Lower leg skin (tissue), 4 donors: ENCODE data around the gene CACNA1H. TPM values are rescaled to one million over a fixed set of nuclear protein-coding genes. Genes with fewer than 3 reads are reported as not detected.

Source experiments
- DNase-seq, 2 donors: peaks; one replicate each; pipeline ENCODE4 v3.0.0-alpha.2; 2019; ENCODE audit warnings: low spot score in 2 of 2
- H3K4me3 ChIP-seq: fragments of 200-600 bp; sonication (generic); 2 replicates; pipeline ENCODE4 v1.5.1; 2017; ENCODE audit warnings: mild to moderate bottlenecking, low read depth; ENCODE audit not compliant: poor library complexity, severe bottlenecking
- POLR2A ChIP-seq, 2 donors: fragments of 450-650 bp; IDR thresholded peaks; one replicate each; pipeline ENCODE4 v1.6.1; 2016 to 2017; ENCODE audit warnings: antibody characterized with exemption in 2 of 2, mild to moderate bottlenecking in 1 of 2, moderate library complexity in 1 of 2
- WGBS, 2 donors: methylation state at CpG; one replicate each; pipeline ENCODE4 v1.1.5; 2018; 5-methylcytosine and 5-hydroxymethylcytosine counted together
- intact Hi-C: fragments of 100-400 bp; cut with DNase I; formaldehyde crosslinking; loops from one replicate; pipeline ENCODE4 v1.15.0; 2023; ENCODE audit warnings: low total_unique reads
- total RNA-seq, 4 donors: library from RNA; depleted of rRNA; stranded (reverse); fragments of >200 nt; gene quantifications; one replicate each; pipeline ENCODE4 v1.1.0, GENCODE V29; 2016
- TF ChIP-seq, protein P1 (sequence below), 3 donors: fragments of 450-650 bp; IDR thresholded peaks; one replicate each; pipeline ENCODE4 v1.5.1; 2016; ENCODE audit warnings: antibody characterized with exemption in 3 of 3, mild to moderate bottlenecking in 3 of 3, moderate library complexity in 2 of 3

Gene CACNA1H
- total RNA-seq, 4 donors from 2014 or later = 29.3 to 151 (median 72.1) TPM

DNA sequence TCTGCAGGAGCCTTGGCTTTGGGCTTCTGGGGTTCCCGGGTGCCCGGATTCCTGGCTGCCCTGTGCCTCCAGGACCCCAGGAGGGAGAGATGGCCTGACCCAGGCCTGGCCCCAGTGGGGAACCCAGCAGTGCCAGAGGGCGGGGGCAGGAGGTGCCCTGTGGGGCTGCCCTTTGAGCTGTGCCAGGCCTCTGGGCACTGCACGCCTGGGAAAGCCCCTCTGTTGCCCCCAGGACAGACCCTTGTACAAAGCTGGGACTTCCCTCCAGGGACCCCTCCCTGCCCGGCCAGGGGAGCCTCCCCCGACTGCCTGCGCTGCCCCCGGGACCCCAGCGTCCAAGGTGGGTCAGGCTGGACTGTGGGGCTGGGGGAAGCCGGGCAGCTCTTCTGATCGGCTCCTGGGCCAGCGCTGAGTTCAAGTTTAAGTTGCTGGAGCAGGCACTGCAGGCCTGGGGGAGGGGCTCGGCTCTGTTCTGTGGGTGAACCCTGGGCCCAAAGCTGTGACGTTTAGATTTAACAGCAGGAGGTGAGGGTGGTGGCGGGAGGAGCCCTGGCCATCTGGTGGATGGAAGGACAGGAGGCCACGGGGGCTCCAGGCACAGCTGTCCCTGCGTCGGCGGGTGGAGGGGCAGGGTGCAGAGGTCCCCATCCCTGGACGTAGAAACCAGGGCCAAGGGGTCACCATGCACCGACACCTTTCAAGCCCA is 29.2 kb upstream of the CACNA1H start:
- no peak for DNase-seq
- no peak for TF ChIP-seq POLR2A (IDR thresholded peaks at IDR 0.05)
- TF ChIP-seq, protein P1, sequence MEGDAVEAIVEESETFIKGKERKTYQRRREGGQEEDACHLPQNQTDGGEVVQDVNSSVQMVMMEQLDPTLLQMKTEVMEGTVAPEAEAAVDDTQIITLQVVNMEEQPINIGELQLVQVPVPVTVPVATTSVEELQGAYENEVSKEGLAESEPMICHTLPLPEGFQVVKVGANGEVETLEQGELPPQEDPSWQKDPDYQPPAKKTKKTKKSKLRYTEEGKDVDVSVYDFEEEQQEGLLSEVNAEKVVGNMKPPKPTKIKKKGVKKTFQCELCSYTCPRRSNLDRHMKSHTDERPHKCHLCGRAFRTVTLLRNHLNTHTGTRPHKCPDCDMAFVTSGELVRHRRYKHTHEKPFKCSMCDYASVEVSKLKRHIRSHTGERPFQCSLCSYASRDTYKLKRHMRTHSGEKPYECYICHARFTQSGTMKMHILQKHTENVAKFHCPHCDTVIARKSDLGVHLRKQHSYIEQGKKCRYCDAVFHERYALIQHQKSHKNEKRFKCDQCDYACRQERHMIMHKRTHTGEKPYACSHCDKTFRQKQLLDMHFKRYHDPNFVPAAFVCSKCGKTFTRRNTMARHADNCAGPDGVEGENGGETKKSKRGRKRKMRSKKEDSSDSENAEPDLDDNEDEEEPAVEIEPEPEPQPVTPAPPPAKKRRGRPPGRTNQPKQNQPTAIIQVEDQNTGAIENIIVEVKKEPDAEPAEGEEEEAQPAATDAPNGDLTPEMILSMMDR (IDR thresholded peaks at IDR 0.05) = no peak
- no peak overlapping the region for H3K4me3 ChIP-seq
- 65 to 69% methylated on average over 19 to 21 of the region's 21 CpGs for WGBS, 2 donors
- intact Hi-C loops = no loop called here

DNA sequence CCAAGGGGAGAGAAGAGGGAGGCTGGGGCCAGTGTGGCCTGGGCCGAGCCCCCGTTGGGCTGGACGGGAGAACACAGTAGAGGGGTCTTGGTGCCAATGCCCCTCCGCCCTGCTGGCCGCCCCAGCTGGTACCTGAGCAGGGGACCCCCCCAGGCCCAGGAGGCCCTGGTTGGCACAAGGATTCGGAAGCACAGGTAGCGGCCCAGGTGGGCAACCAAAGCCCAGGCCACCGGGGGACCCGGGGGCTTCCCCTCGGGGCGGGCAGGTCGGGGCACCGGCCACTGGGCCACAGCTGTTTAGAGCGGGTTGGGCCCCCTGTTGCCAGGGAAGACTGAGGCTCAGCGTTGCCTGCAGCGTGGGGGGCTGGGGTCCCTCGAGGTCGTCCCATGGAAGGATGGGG is 28.6 kb upstream of the CACNA1H start:
- WGBS, 2 donors = 80 to 85% methylated on average over 11 to 14 of the region's 18 CpGs
- intact Hi-C loops = no loop called here
- no peak overlapping the region for H3K4me3 ChIP-seq
- no peak for TF ChIP-seq POLR2A (IDR thresholded peaks at IDR 0.05)
- TF ChIP-seq, protein P1 (IDR thresholded peaks at IDR 0.05) = no peak
- DNase-seq = no peak

DNA sequence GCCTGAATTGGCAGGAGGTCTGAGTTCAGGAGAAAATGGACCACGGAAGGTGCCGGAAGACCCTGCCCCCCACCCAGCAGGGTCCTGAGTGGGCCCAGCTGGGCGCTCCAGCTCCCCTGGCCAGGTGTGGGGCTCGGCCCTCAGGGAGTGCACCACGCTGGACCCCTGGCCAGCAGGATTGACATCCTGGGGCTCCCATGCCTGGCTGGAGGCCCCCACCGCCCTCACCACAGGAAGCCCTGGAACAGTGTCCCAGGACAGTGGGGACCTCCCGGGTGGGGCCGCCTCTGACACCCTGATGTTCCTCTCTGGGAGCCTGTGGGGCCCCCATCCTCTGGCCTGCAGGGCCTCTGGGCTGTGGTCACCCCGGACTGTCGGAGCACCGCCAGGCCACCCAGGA is 28.1 kb upstream of the CACNA1H start:
- TF ChIP-seq POLR2A (IDR thresholded peaks at IDR 0.05) = no peak
- TF ChIP-seq, protein P1 (IDR thresholded peaks at IDR 0.05) = no peak
- intact Hi-C loops = no loop called here
- DNase-seq = no peak
- no peak overlapping the region for H3K4me3 ChIP-seq
- WGBS, 2 donors = 90 to 94% methylated on average over 5 to 8 of the region's 11 CpGs

DNA sequence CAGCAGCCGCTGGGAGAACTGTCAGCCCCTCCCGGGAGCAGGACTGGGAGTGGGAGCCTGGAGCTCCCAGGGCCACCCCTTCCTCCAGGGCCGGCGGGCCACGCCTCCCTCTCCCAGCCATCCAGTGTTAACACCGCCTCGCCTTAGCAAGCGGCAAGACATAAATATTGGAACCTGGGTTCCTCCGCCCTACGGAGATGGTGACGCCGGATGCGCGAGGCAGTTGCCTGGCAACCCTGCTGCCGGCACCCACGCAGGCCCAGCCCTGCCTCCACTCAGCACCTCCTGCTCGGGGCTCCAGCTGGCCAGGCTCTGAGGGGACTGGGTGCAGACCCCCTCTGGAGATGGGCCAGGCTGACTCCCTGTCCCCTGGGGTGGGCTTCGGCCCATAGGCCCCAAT is 27.4 kb upstream of the CACNA1H start:
- H3K4me3 ChIP-seq = no peak overlapping the region
- intact Hi-C loops = no loop called here
- 5 to 27% methylated on average over 2 to 10 of the region's 18 CpGs for WGBS, 2 donors
- DNase-seq = no peak
- TF ChIP-seq, protein P1 (IDR thresholded peaks at IDR 0.05) = no peak
- TF ChIP-seq POLR2A (IDR thresholded peaks at IDR 0.05) = no peak

DNA sequence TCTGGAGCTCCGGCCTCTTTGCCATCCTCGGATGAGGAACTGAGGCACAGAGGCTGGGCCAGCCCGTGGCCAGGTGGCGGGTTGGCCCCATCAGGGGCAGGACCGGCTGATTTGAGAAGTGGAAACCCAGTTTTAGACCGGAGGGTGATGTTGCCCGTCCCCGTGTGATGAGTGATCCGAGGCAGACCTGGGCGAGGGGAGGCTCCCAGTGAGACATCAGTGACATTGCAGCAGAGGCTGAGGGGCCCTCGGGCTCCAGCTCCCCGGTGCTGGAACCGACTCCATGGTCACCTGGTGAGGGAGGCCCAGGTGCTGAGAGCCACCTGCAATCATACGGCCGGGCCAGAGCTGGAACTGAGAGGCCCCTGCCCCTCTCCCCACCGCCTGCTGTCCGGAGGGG is 26.9 kb upstream of the CACNA1H start:
- no peak overlapping the region for H3K4me3 ChIP-seq
- TF ChIP-seq, protein P1 (IDR thresholded peaks at IDR 0.05) = no peak
- TF ChIP-seq POLR2A (IDR thresholded peaks at IDR 0.05) = no peak
- no peak for DNase-seq
- intact Hi-C loops = no loop called here
- 40 to 47% methylated on average over 17 of the region's 17 CpGs for WGBS, 2 donors

DNA sequence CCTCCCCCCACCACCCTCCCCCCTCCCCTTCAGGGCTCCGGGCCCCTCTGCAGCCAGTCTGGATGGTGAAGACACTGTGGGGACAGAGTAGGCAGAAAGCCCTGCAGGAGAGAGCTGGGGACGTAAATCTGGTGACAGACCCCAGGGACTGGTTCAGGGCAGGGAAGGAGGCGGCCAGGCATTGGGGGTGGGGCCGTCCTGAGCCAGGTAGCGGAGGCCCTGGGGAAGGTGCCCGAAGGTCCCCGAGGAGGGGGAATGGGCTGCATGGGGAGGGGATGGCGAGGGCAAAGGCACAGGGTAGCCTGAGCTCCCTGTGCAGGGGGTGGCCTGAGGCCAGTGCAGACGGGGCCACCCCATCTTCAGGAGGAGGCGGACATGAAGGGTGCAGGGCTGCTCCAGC is 26.3 kb upstream of the CACNA1H start:
- 24 to 44% methylated on average over 10 of the region's 10 CpGs for WGBS, 2 donors
- intact Hi-C loops = no loop called here
- TF ChIP-seq, protein P1 (IDR thresholded peaks at IDR 0.05) = no peak
- no peak for TF ChIP-seq POLR2A (IDR thresholded peaks at IDR 0.05)
- no peak overlapping the region for H3K4me3 ChIP-seq
- DNase-seq = no peak
